Testis (tissue), 2 donors: Measurements from ENCODE around the gene DMAP1.

Experiments
- CTCF ChIP-seq, 3 experiments: fragments of 450-650 bp in 2 of 3; fragments of 200-600 bp in 1 of 3; sonication (generic) in 1 of 3; IDR thresholded peaks; one replicate each; pipeline ENCODE4 v1.5.1; 2016 to 2019; ENCODE audit warnings: antibody characterized with exemption in 3 of 3, mild to moderate bottlenecking in 2 of 3, moderate library complexity in 1 of 3
- POLR2A ChIP-seq: fragments of 450-650 bp; IDR thresholded peaks from one replicate; pipeline ENCODE4 v1.6.1; 2017; ENCODE audit warnings: antibody characterized with exemption, mild to moderate bottlenecking, moderate library complexity

GRCh38 chr1:44200336-44200735 is 12.9 kb upstream of the DMAP1 start:
- no peak for TF ChIP-seq CTCF (IDR thresholded peaks at IDR 0.05)
- TF ChIP-seq POLR2A = no peak
